ENCODE measurements around the gene EHMT2. TPM values are rescaled to one million over a fixed set of nuclear protein-coding genes. Genes with fewer than 3 reads are reported as not detected.

Gene EHMT2
- total and polyA plus RNA-seq, 2 of the 13 experiments (the other 11 are each of a cell fraction or from before 2014, with no cell fraction given), result 55.2 to 69.2 TPM

- no TSS peak for BruUV-seq (replicated peaks)
- H4K20me1 ChIP-seq (ENCODE audit: insufficient read depth, low read length), result no peaks in the 10 kb centered on the region
- peak overlapping the region; percentile 49 for H3K4me2 ChIP-seq (ENCODE audit: low read depth, low read length)
- no peaks in the 10 kb centered on the region for H3K36me3 ChIP-seq (replicated peaks in 1 of 2; ENCODE audit: control insufficient read depth in 1 of 2, insufficient read depth in 2 of 2, low read length in 2 of 2)
- peak; percentile 88 for FAIRE-seq
- POLR2A ChIA-PET, result interaction anchor here (0.6 to 5.6 kb wide), 19 partner anchors 10 to 258 kb away, joined by 3 to 35 read pairs (median 5); partner anchors contain the start of genes CFB, GPANK1, HSPA1A and HSPA1B
- no peak overlapping the region for H3K27ac ChIP-seq (ENCODE audit: extremely low read length, insufficient read depth, low read length)
- H3K4me1 ChIP-seq (ENCODE audit: insufficient read depth, low read length), result peaks cover 80% of the 10 kb centered on the region
- intact Hi-C loops (cut with micrococcal nuclease; ENCODE audit: unreplicated experiment), result loop anchor here (2.0 to 10.0 kb wide), 3 partner anchors 20 to 148 kb away; partner anchors contain the start of genes VWA7 and ZBTB12
- peaks cover 5% of the 10 kb centered on the region for H3K79me2 ChIP-seq (ENCODE audit: insufficient read depth, low read length)
- DNase-seq (ENCODE audit: low spot score), result peak; percentile 73
- no peak overlapping the region for H2AFZ ChIP-seq (ENCODE audit: low read length)
- CTCF ChIA-PET (ENCODE audit: low intra/inter-chr PET ratio, low total read pairs), result interaction anchor here (1.2 kb wide), 1 partner anchor 29 kb away, joined by 5 read pairs; no protein-coding TSS in a partner anchor
- H3K9me3 ChIP-seq (ENCODE audit: low read length), result no peaks in the 10 kb centered on the region
- in situ Hi-C loops (cut with HindIII; ENCODE audit: extremely low pct_ligation_motif_present, low pct_unique_long_range_greater_than_20kb), result loop anchor here (25.0 kb wide), 1 partner anchor 1039 kb away; the partner anchor contains the start of genes BRD2 and HLA-DMA
- no peaks in the 10 kb centered on the region; a peak in 1 of 5 replicates for H3K27me3 ChIP-seq (ENCODE audit: control insufficient read depth in 1 of 2, insufficient read depth in 2 of 2, low read length in 2 of 2)
- H3K4me3 ChIP-seq (replicated peaks in 1 of 3; ENCODE audit: insufficient read depth in 1 of 3, low read depth in 2 of 3, low read length in 3 of 3), result no peak overlapping the region
- ATAC-seq, result peak; percentile 44
- WGBS (ENCODE audit: low lambda C conversion rate), result 0% methylated on average over 5 of the region's 5 CpGs
- no peak overlapping the region for H3K9ac ChIP-seq (ENCODE audit: insufficient read depth, low read depth, low read length)
- TF ChIP-seq SAP130 (CRISPR knock-in tag; IDR thresholded peaks at IDR 0.05; ENCODE audit: low read depth) (peak; percentile 48; the same call in 1 of the 2 replicates), RAD21 (CRISPR knock-in tag; IDR thresholded peaks at IDR 0.05) (peak; percentile 77), NR2F6 (IDR thresholded peaks at IDR 0.05) (peak; percentile 49; the same call in 1 of the 2 replicates), NR2F6 (CRISPR knock-in tag; IDR thresholded peaks at IDR 0.05) (peak; percentile 54; the same call in 1 of the 2 replicates), ZNF335 (CRISPR knock-in tag; IDR thresholded peaks at IDR 0.05) (peak; percentile 91), TEAD3 (CRISPR knock-in tag; optimal IDR thresholded peaks at IDR 0.05; ENCODE audit: borderline replicate concordance) (peak; percentile 7), RXRB (CRISPR knock-in tag; IDR thresholded peaks at IDR 0.05; ENCODE audit: borderline replicate concordance) (peak; percentile 32; the same call in 1 of the 2 replicates), MED1 (CRISPR knock-in tag; IDR thresholded peaks at IDR 0.05) (0 out of 2 replicates have a peak, but pooled peaks have one; percentile 32), SPEN (CRISPR knock-in tag; IDR thresholded peaks at IDR 0.05; ENCODE audit: low read depth) (0 out of 2 replicates have a peak, but pooled peaks have one; percentile 40), SMC3 (IDR thresholded peaks at IDR 0.05; ENCODE audit: low read length) (peak; percentile 76), HNF1B (CRISPR knock-in tag; IDR thresholded peaks at IDR 0.05) (0 out of 2 replicates have a peak, but pooled peaks have one; percentile 37), ZSCAN9 (CRISPR knock-in tag; IDR thresholded peaks at IDR 0.05; ENCODE audit: borderline replicate concordance) (0 out of 2 replicates have a peak, but pooled peaks have one; percentile 29), ZBTB43 (CRISPR knock-in tag; conservative IDR thresholded peaks at IDR 0.05) (no peak), PAXIP1 (CRISPR knock-in tag; conservative IDR thresholded peaks at IDR 0.05) (peak; percentile 38; the same call in 1 of the 2 replicates), CTCF (CRISPR knock-in tag; IDR thresholded peaks at IDR 0.05) (peak; percentile 84)
Observed at GRCh38 chr6:31922942-31923341, 25.4 kb upstream of the EHMT2 start.

Data from HepG2 (cell line).